Stimulated activated CD4-positive, alpha-beta T cell treated with anti-CD3 and anti-CD28 coated beads, Interleukin-12 subunit alpha, Interleukin-12 subunit beta, amount 100 ng/mL, for 4 hours (primary cell): ENCODE data around the gene PRMT1.
A peak's percentile ranks its signal among the peaks of the same experiment; 100 is the strongest.

Experiments
- DNase-seq: peaks from one replicate; pipeline ENCODE4 v3.0.0-alpha.2; 2020

Gene PRMT1

DNA sequence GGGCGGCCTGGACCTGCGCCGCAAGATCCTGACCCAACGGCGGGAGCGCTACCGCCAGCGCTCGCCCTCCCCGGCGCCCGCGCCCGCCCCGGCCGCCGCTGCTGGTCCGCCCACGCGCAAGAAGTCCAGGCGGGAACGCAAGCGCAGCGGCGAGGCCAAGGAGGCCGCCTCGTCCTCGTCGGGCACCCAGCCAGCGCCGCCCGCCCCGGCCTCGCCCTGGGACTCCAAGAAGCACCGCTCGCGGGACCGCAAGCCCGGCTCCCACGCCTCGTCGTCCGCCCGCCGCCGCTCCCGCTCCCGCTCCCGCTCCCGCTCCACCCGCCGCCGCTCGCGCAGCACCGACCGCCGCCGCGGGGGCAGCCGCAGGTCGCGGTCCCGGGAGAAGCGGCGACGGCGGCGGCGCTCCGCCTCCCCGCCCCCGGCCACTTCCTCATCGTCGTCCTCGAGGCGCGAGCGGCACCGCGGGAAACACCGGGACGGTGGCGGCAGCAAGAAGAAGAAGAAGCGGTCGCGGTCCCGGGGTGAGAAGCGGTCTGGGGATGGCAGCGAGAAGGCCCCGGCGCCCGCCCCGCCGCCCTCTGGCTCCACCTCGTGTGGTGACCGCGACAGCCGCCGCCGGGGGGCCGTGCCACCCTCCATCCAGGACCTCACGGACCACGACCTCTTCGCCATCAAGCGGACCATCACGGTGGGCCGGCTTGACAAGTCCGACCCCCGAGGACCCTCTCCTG is 25.1 kb upstream of the PRMT1 start:
- no peak for DNase-seq

DNA sequence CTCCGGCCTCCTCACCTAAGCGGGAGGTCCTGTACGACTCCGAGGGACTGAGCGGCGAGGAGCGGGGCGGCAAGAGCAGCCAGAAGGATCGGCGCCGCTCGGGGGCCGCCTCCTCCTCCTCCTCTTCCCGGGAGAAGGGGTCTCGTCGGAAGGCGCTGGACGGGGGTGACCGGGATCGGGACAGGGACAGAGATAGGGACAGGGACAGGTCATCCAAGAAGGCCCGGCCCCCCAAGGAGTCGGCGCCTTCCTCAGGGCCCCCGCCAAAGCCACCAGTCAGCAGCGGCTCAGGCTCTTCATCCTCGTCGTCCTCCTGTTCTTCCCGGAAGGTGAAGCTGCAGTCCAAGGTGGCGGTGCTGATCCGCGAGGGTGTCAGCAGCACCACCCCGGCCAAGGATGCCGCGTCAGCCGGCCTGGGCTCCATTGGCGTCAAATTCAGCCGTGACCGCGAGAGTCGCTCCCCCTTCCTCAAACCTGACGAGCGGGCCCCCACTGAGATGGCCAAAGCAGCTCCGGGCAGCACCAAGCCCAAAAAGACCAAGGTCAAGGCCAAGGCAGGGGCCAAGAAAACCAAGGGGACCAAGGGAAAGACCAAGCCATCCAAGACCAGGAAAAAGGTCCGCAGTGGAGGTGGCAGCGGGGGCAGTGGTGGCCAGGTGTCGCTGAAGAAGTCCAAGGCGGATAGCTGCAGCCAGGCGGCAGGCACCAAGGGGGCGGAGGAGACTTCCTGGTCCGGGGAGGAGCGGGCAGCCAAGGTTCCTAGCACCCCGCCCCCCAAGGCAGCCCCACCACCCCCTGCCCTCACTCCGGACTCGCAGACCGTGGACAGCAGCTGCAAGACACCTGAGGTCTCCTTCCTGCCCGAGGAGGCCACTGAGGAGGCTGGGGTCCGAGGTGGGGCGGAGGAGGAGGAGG is 24.3 kb upstream of the PRMT1 start:
- DNase-seq = no peak

- no peak for DNase-seq
Observed at GRCh38 chr19:49653466-49653806, 23.6 kb upstream of the PRMT1 start.

DNA sequence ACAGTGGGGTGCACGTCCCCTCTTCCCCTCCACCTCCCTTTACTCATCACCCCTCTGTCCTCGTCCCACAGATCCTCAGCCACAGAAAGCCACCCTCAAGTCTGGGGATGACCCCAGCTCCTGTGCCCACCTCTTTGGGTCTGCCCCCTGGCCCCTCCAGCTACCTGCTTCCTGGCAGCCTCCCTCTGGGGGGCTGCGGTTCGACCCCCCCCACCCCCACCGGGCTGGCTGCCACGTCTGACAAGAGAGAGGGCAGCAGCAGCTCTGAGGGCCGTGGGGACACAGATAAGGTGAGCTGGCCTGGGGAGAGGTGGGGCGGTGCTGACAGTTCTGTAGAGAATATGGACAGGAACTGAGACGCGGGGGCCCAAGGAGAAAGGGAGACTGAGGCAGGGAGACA is 22.5 kb upstream of the PRMT1 start:
- DNase-seq = no peak

DNA sequence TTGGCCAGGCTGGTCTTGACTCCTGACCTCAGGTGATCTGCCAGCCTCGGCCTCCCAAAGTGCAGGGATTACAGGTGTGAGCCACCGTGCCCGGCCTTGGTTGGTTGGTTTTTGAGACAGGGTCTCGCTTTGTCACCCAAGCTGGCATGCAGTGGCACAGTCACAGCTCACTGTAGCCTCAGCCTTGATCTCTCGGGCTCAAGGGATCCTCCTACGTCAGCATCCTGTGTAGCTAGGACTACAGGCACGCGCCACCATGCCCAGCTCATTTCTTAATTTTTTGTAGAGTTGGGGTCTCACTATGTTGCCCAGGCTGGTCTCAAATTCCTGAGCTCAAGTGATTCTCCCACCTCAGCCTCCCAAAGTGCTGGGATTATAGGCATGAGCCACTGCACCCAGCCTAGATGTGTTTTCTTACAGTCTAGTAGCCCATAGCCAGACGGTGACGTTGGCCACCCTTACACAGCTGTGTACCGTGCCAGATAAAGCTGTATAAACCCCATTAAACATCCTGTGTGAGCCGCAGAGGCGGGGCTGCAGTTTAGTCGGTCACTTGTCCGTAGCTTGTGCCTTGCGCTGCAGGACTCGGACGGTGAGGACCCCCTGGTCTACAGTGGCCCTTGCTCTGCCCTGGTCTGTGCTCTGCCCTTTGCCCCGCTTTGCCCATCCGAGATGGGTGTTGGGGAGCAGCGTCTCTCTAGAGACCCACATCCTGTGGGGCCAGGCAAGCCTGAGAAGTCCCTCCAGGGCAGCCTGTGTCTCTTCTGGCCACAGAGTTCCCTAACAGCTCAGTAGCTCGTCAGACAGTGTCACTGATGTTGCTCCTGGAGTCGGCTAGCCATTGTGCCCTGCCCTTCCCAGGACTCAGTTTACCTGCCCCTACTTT is 21.3 kb upstream of the PRMT1 start:
- DNase-seq = no peak

DNA sequence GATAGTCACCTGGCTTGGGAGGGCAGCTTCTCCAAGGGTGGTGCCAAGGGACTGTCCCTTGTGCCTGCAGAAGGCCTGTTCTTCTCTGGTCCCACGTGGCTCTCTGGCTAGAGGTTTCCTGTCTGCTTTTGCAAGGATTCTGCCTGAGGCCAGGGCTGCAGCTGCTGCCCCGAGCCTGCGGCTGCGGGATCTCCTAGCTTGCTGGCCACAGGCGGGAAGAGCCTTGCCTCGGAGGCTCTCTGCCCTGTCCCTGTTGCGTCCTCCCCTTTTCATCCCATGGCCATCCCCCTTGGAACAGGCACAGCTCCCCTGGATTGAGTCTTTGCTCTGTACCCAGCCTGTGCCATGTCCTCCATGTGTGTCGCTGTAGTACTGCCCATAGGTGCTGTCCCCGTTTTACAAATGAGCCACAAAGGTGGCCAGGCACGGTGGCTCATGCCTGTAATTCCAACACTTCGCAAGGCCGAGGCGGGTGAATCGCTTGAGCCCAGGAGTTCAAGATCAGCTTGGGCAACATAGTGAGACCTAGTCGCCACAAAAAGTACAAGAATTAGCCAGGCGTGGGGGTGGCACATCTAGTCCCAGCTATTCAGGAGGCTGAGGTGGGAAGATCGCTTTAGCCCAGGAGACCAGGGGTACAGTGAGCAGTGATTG is 20.5 kb upstream of the PRMT1 start:
- no peak for DNase-seq

DNA sequence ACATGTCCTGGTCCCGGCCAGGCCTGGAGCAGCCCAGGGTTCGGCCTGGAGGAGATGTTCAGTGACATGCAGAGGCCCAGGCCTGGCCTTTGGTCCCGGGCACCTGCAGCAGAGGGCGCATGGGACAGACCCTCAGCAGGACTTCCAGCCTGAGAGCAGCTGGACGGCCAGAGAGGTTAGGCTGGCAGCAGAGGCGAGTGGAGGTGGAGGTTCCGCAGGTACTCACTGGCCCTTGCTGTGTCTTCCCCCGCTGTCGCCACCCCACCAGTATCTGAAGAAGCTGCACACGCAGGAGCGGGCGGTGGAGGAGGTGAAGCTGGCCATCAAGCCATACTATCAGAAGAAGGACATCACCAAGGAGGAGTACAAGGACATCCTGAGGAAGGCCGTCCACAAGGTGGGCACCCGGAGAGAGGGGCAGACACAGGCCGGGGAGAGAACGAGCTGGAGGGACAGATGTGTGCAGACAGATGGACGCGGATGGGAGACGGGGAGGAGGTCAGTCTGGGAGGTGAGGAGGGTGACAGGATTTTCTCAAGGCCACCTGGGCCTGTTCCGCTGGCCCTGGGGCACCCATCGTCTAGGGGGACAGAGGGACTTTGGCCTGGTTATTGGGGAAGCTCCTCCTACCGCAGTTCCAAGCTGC is 19.5 kb upstream of the PRMT1 start:
- DNase-seq = no peak

- no peak for DNase-seq
Observed at GRCh38 chr19:49658139-49658517, 18.9 kb upstream of the PRMT1 start.

DNA sequence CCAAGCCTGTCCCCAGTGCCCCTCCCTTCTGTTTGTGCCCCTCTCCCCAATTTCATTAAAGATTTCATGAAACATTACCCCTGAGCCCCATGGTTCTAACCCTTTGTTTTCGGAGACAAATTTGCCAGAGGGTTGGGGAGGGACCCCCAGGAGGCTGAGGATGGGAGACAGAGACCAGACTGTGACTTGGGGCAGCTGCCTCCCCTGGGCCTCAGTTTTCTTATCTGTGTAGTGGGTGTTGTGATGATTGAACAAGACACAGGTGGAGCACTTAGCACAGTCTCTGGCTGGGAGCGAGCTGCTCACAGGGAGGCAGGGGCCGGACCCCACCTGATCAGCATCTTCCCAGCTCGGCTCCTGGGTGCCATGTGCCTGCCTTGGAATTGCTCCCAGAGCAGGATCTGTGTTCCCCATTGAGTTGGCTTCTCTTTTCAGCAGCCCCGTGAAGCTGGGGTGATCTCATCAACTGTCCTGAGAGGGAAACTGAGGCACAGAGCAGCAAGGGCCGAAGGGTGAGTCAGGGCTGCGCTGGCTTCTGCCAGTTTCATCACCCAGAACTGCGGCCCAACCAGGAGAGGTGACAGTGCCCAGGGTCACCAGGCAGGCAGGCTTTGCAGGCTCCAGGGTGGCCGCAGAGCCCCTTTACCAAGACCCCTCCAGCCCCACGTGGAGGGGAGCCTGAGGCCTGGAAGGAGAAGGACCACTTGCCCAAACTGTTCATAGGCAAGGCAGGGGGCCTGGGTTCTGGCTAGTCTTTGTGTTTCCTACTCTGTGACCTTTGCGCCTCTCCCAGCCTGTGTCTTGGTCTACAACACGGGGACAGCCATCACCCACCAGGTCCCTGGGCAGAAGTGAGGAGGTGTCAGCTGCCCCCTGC is 18.3 kb upstream of the PRMT1 start:
- DNase-seq = no peak

DNA sequence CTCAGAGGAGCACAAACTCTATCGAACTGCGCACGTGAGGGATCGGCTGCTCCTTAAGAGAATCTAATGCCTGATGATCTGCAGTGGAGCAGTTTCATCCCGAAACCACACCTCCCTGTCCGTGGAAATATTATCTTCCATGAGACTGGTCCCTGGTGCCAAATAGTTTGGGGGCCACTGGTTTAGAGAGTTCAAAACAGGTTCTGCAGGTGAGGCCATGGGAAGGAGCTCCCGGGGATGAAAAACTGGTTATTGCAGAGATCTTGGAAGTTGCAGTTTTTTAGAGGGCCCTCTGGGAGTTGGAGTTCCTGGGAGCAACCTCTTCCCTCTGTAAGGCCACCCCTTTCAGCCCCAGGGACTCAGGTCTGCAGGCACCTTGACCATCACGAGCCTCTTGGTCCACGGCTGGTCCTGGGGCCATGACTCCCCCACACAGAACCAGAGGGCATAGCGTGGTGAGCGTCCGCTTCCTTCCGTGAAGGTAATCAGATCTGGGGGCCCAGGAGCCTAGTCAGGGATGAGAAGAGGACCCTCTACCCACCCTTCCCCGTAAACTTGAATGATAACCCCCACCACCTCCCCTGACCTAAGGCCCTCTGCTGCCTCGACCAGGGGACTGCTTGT is 16.6 kb upstream of the PRMT1 start:
- no peak for DNase-seq

GRCh38 chr19:49662011-49662410 is 15.1 kb upstream of the PRMT1 start:
- no peak for DNase-seq

DNA sequence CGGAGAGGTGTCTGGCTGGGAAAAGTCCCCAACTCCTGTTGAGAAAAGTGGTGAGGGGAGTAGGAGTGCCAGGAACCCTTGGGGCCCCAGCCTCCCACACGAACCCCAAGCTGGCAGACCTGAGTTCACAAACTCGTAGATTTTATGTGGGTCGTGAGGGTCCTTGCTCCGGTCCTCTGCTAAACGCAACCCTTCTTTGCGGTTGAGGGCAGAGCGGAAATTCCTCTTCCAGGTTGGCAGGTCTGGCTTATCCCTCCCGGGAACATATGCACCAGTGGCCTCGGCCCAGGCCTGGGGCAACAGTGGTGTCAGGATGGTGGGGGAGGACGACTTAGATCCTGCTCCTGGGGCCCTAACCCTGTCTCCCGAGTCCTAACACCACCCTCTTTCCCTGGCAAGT is 13.8 kb upstream of the PRMT1 start:
- no peak for DNase-seq

- DNase-seq = peak; percentile 95
Observed at GRCh38 chr19:49664171-49665035, 12.7 kb upstream of the PRMT1 start.

GRCh38 chr19:49665036-49665350 is 12.1 kb upstream of the PRMT1 start:
- DNase-seq = no peak

DNA sequence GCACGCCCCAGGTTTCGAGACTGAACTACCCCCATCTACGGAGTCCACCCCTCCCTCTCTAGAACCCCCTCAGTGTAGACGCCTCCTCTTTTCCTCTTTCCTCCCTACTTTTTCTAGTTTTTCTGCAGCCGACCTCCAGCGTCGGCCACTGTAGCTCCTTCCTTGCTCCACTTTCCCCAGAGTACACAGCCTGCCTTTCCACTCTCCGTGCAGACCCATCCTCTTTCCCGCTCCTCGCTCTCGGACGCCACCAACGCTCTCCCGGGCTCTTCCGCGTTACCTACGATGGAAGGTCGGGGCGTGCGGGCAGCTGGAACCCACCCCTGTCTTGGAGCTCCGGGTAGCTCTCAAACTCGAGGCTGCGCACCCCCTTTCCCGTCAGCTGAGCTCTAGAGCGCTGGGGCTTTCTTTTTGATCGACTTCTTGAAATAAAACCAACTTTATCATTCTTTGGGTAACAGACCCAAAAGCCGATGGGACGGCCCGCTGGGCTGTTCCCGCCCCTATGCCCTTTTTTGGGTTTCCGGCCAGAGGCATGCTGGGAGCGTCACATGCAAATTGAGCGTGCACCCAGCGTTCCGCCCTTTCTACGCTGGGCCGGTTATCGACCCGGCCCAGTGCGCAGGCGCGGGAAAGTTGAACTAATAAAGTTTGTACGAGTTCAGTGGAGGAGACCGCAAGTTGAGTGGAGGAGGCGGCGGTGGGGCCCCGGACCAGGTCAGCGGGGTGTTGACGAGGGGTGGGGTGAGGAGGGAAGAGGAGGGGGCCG is 11.5 kb upstream of the PRMT1 start, which contains the start of the genes BCL2L12 and IRF3:
Gene BCL2L12 (plus strand): TSS at position 583 of the 769 bp plus-strand sequence. CDS start 760 bp downstream, outside the sequence.
Gene IRF3 (minus strand): TSS at position 507 of the 769 bp plus-strand sequence. CDS start 1,019 bp downstream, outside the sequence.
- DNase-seq = peak; percentile 99

DNA sequence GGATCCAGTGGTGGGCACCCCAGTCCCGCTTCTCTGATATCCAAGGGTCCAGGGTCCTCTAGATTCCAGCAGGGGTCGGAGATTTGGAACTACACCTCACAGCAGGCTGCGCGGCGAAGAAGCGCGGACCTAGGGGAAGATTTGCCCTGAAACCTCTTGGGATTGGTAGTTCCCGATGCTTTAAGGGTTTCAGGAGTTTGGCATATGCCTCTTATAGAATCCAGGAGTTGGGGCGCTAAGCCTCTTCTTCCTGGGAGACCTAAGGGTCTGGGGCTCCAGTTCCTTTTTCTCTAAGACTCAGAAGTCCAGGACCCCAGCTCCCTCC is 11.0 kb upstream of the PRMT1 start:
- no peak for DNase-seq

- no peak for DNase-seq
Observed at GRCh38 chr19:49667473-49667872, 9.6 kb upstream of the PRMT1 start.

DNA sequence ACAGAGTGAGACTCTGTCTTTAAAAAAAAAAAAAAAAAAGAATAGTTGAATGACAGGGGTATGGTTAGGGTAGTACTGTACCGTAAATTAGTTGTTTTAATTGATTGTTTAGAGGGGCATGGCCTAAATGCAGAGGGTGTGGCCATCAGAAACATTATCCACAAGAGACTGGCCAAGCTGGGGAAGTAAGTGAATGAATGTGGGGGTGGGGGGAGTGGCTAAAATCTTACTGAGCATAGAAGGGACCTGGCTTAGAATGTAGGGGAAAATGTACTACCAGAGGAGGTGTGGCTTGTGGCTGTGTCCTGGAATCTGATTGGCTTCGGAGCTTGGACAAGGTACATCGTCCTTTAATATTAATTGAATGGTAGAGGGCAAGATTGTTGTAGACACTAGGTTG is 7.6 kb upstream of the PRMT1 start:
- DNase-seq = no peak
